ENCODE results near the gene TOX2.

TOX2 gene

GRCh38 chr20:44002861-44003260 is 88.2 kb downstream of the TOX2 start:
- DNase-seq, result no peak

GRCh38 chr20:44003609-44004008 is 89.0 kb downstream of the TOX2 start:
- DNase-seq, result no peak

- DNase-seq, result no peak
Observed at GRCh38 chr20:44004306-44004915, 89.8 kb downstream of the TOX2 start.

GRCh38 chr20:44005661-44006060 is 91.0 kb downstream of the TOX2 start:
- DNase-seq, result no peak

GRCh38 chr20:44006126-44006525 is 91.5 kb downstream of the TOX2 start:
- DNase-seq, result no peak

- DNase-seq, result no peak
Observed at GRCh38 chr20:44006578-44006977, 91.9 kb downstream of the TOX2 start.

GRCh38 chr20:44008806-44009678 is 94.4 kb downstream of the TOX2 start:
- DNase-seq, result no peak

GRCh38 chr20:44009679-44009992 is 95.0 kb downstream of the TOX2 start:
- no peak for DNase-seq

- DNase-seq, result no peak
Observed at GRCh38 chr20:44010162-44010704, 95.6 kb downstream of the TOX2 start.

- DNase-seq, result no peak
Observed at GRCh38 chr20:44011251-44011940, 96.7 kb downstream of the TOX2 start.

- no peak for DNase-seq
Observed at GRCh38 chr20:44012466-44013226, 98.0 kb downstream of the TOX2 start.

GRCh38 chr20:44014807-44015732 is 100.4 kb downstream of the TOX2 start:
- DNase-seq, result no peak

- DNase-seq, result no peak
Observed at GRCh38 chr20:44015733-44016103, 101.1 kb downstream of the TOX2 start.

- DNase-seq, result no peak
Observed at GRCh38 chr20:44016525-44016924, 101.9 kb downstream of the TOX2 start.

GRCh38 chr20:44017211-44017610 is 102.6 kb downstream of the TOX2 start:
- DNase-seq, result no peak

- no peak for DNase-seq
Observed at GRCh38 chr20:44017905-44018258, 103.2 kb downstream of the TOX2 start.

GRCh38 chr20:44018259-44018941 is 103.7 kb downstream of the TOX2 start:
- DNase-seq, result peak; percentile 57

GRCh38 chr20:44018942-44019637 is 104.4 kb downstream of the TOX2 start:
- peak; percentile 57 for DNase-seq

- DNase-seq, result peak; percentile 68
Observed at GRCh38 chr20:44019638-44020335, 105.1 kb downstream of the TOX2 start.
